Progenitor cell of endocrine pancreas (in vitro differentiated cells): Measurements from ENCODE around the gene DNAH11. TPM values are rescaled to one million over a fixed set of nuclear protein-coding genes. Genes with fewer than 3 reads are reported as not detected.
"Not testable (repeated sequence)": the region's sequence is repeated elsewhere in the genome, so short reads cannot be mapped to it uniquely, and the experiment has no call there.

Experiments
- DNase-seq: peaks from one replicate; pipeline ENCODE4 v3.0.0; 2021; ENCODE audit warnings: low spot score; ENCODE audit not compliant: unreplicated experiment
- H3K27ac Mint-ChIP-seq: 2 replicates; pipeline ENCODE4 v1.8.0; 2021; ENCODE audit warnings: mild to moderate bottlenecking, moderate library complexity, mixed read lengths
- H3K27me3 Mint-ChIP-seq: 2 replicates; pipeline ENCODE4 v1.8.0; 2021; ENCODE audit warnings: mixed read lengths
- H3K36me3 Mint-ChIP-seq: 2 replicates; pipeline ENCODE4 v1.8.0; 2022; ENCODE audit warnings: mixed read lengths; ENCODE audit not compliant: insufficient read depth
- H3K4me1 Mint-ChIP-seq: 2 replicates; pipeline ENCODE4 v1.8.0; 2021; ENCODE audit warnings: low read depth, mixed read lengths
- H3K4me3 Mint-ChIP-seq: 2 replicates; pipeline ENCODE4 v1.8.0; 2021; ENCODE audit warnings: low read depth, mild to moderate bottlenecking, moderate library complexity, mixed read lengths
- H3K9me3 Mint-ChIP-seq: 2 replicates; pipeline ENCODE4 v1.8.0; 2021; ENCODE audit warnings: low read depth, mixed read lengths
- total RNA-seq: library from RNA; stranded (reverse); gene quantifications from 2 replicates; pipeline ENCODE4 v1.2.1, GENCODE V29; 2021
- TF ChIP-seq, protein P1 (sequence below): fragments of 200-600 bp; sonication (generic); IDR thresholded peaks from one replicate; pipeline ENCODE4 v1.5.0; 2021; ENCODE audit warnings: antibody characterized with exemption, mild to moderate bottlenecking; ENCODE audit not compliant: unreplicated experiment

DNAH11 gene
- total RNA-seq, 1 donor from 2014 or later: 1.6 TPM

DNA sequence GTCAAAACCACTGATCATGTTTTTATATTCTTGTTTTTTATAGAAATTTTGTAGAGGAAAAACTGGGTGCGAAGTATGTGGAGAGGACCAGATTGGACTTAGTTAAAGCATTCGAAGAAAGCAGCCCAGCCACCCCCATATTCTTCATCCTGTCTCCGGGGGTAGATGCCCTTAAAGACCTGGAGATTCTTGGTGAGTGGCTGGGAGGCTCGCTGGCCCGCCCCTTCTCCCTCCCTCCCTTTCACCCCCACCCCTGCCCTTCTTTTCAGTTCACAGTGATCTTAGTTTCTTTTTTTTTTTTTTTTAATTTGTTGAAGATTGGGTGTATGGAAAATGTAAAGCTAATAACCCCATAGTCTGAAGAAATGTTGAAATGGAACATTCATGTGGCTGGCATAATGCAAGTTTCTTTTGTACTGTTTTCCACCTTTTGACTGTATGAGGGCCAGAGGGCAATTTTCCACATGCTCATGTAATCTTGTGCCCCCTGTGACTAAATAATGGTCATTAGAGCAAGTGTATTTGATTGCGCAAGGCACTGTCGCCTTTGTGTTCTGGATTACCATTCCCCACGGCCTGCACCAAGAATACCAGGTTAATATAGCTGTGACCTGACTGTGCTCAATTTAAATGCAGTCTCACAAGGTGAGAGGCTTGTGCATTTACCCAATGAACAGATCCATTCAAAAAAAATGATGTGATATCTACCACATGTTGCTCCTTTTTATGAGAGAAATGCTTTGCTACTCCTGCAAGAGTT lies 325.2 kb downstream of the DNAH11 start:
- H3K4me3 Mint-ChIP-seq: no peak overlapping the region
- H3K27ac Mint-ChIP-seq: no peak overlapping the region
- H3K36me3 Mint-ChIP-seq: no peaks in the 10 kb centered on the region
- no peaks in the 10 kb centered on the region for H3K9me3 Mint-ChIP-seq
- TF ChIP-seq, protein P1, sequence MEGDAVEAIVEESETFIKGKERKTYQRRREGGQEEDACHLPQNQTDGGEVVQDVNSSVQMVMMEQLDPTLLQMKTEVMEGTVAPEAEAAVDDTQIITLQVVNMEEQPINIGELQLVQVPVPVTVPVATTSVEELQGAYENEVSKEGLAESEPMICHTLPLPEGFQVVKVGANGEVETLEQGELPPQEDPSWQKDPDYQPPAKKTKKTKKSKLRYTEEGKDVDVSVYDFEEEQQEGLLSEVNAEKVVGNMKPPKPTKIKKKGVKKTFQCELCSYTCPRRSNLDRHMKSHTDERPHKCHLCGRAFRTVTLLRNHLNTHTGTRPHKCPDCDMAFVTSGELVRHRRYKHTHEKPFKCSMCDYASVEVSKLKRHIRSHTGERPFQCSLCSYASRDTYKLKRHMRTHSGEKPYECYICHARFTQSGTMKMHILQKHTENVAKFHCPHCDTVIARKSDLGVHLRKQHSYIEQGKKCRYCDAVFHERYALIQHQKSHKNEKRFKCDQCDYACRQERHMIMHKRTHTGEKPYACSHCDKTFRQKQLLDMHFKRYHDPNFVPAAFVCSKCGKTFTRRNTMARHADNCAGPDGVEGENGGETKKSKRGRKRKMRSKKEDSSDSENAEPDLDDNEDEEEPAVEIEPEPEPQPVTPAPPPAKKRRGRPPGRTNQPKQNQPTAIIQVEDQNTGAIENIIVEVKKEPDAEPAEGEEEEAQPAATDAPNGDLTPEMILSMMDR: no peak
- peaks cover 3% of the 10 kb centered on the region for H3K27me3 Mint-ChIP-seq
- peaks cover 8% of the 10 kb centered on the region for H3K4me1 Mint-ChIP-seq
- no peak for DNase-seq

DNA sequence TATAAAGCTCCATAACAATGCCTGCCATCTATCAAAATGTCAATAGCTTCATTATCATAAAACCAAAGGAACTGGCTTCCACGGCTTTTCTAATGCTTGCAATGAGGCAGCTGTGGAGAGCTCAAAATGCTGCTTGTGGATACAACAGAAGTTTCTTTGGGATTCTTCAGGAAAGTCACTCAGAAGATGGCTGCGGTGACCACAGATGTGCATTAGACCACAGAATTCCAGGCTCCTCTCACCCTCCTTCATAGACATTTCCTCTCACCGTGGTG lies 325.7 kb downstream of the DNAH11 start:
- no peak overlapping the region for H3K27ac Mint-ChIP-seq
- H3K27me3 Mint-ChIP-seq: peaks cover 3% of the 10 kb centered on the region
- no peaks in the 10 kb centered on the region for H3K36me3 Mint-ChIP-seq
- no peak for DNase-seq
- H3K4me1 Mint-ChIP-seq: peaks cover 8% of the 10 kb centered on the region
- TF ChIP-seq, protein P1: no peak
- H3K9me3 Mint-ChIP-seq: no peaks in the 10 kb centered on the region
- H3K4me3 Mint-ChIP-seq: no peak overlapping the region

DNA sequence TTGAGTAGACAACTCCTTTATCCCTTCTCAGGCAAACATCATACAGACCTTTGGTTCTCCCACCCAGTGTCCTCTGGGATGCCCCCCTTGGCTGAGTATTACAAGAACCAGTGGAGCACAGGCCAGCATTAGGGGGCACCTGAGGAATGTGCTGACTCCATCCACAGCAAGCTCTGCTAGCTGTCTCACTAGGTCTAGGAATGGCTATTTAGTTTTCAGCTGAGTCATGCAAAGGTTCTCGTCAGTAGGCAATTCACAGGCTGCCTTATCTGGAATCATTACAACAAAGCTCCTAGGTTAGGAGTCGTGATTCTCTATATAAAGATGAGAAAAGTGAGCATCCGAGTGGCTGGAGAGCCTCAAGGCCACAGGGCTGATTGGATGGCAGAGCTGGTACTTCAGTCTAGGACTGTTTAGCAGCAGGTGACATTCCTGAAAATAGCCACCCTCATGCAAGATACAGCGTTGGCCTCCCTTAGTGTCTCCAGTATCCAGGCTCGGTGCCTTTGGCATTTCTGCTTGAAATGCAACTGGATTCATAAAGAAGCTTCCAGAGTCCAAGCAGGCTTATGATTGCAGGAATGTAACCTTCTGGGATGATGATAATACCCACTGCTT lies 327.1 kb downstream of the DNAH11 start:
- peaks cover 3% of the 10 kb centered on the region for H3K27me3 Mint-ChIP-seq
- H3K27ac Mint-ChIP-seq: peak overlapping the region; percentile 51
- TF ChIP-seq, protein P1: no peak
- no peak for DNase-seq
- no peaks in the 10 kb centered on the region for H3K9me3 Mint-ChIP-seq
- peaks cover 8% of the 10 kb centered on the region for H3K4me1 Mint-ChIP-seq
- H3K36me3 Mint-ChIP-seq: no peaks in the 10 kb centered on the region
- no peak overlapping the region for H3K4me3 Mint-ChIP-seq

DNA sequence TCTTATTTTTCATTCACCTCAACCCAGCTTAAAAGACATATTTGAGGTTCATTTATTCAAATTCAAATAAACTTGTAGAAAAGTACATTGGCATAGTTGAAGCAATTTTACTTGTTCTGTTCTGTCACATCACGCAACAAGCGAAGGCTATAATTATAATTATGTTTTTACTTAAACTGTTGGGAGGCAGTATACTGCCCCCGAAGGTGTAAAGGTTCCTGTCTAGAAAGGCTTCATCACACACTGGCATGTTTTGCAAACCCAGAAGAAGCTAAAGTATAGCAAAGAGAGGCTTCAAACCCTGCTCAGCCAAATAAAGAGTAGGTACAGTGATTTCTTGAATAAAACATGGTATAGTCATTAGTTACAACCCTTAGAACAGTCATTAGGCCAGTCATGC lies 340.2 kb downstream of the DNAH11 start:
- TF ChIP-seq, protein P1: no peak
- H3K4me1 Mint-ChIP-seq: no peaks in the 10 kb centered on the region
- H3K27me3 Mint-ChIP-seq: no peaks in the 10 kb centered on the region
- H3K9me3 Mint-ChIP-seq: no peaks in the 10 kb centered on the region
- no peak for DNase-seq
- no peak overlapping the region for H3K27ac Mint-ChIP-seq
- H3K4me3 Mint-ChIP-seq: no peak overlapping the region
- no peaks in the 10 kb centered on the region for H3K36me3 Mint-ChIP-seq

DNA sequence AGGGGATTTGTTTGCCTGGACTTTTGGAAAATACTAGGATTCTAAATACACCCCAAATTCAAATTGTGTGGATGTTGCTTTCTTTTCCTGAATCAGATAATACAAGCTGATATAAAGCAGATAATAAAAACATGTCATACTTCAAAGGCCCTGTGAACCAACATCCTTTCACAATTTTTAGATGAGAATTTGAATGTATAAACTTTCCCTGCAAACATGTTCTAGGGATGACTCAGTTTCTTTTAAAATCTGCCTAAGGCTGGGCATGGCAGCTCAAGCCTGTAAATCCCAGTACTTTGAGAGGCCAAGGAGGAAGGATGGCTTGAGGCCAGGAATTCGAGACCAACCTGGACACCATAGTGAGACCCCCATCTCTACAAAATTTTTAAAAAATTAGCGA lies 340.7 kb downstream of the DNAH11 start:
- DNase-seq, H3K9me3 Mint-ChIP-seq, H3K36me3 Mint-ChIP-seq, H3K4me1 Mint-ChIP-seq, H3K27me3 Mint-ChIP-seq, H3K4me3 Mint-ChIP-seq, H3K27ac Mint-ChIP-seq: not testable (repeated sequence)

DNA sequence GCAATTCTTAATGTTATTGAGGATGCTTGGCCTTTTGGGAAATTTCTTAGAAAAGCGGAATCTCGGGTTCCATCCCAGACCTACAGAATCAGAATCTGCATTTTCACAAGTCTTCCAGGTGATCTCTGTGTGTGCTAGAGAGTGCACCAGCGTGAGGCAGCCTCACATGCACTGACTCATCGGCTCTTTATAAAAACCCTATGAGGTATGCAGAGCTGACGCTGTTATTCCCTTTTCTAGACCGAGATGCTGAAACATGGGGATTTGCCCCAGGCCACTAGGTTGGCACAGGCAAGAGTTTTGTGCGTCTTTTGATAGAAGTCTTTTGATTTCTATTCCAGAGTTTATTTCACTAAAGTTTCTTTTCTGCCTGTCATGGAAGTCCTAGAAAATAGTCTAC lies 341.7 kb downstream of the DNAH11 start:
- no peak for DNase-seq
- Mint-ChIP-seq H3K4me1 (no peaks in the 10 kb centered on the region), H3K27me3 (no peaks in the 10 kb centered on the region), H3K36me3 (no peaks in the 10 kb centered on the region), H3K9me3 (no peaks in the 10 kb centered on the region), H3K4me3 (no peak overlapping the region), H3K27ac (no peak overlapping the region)
- TF ChIP-seq, protein P1: no peak
